Gastrocnemius medialis (tissue), 4 donors: ENCODE data around the gene ITPKC.

Experiments
- CTCF ChIP-seq, 5 experiments: fragments of 450-650 bp in 3 of 5; fragments of 200-600 bp in 2 of 5; sonication (generic) in 2 of 5; IDR thresholded peaks in 4 of 5; conservative IDR thresholded peaks in 1 of 5; 1 replicate in 4 of 5; 2 replicates in 1 of 5; pipeline ENCODE4 v1.5.1; 2016 to 2019; ENCODE audit warnings: antibody characterized with exemption in 5 of 5, mild to moderate bottlenecking in 3 of 5, moderate library complexity in 3 of 5
- POLR2A ChIP-seq, 2 donors: fragments of 450-650 bp; IDR thresholded peaks; one replicate each; pipeline ENCODE4 v1.6.1; 2017; ENCODE audit warnings: antibody characterized with exemption in 2 of 2, mild to moderate bottlenecking in 2 of 2, moderate library complexity in 2 of 2

- TF ChIP-seq CTCF (IDR thresholded peaks at IDR 0.05 in 4 of 5, conservative IDR thresholded peaks at IDR 0.05 in 1 of 5) (no peak), POLR2A (IDR thresholded peaks at IDR 0.05) (no peak)
Observed at GRCh38 chr19:40674291-40674690, 42.6 kb upstream of the ITPKC start.
